Central memory CD8-positive, alpha-beta T cell (primary cell): ENCODE data around the gene NSUN6.
"Not testable (repeated sequence)": the region's sequence is repeated elsewhere in the genome, so short reads cannot be mapped to it uniquely, and the experiment has no call there.

ENCODE experiments used
- ATAC-seq: fragments of 150-1000 bp; cut with Tn5 transposase; replicated peaks from 2 replicates; pipeline ENCODE4 v1.10.0; 2022; ENCODE audit warnings: mild to moderate bottlenecking, moderate FRiP score, moderate number of reproducible peaks; ENCODE audit not compliant: poor library complexity, severe bottlenecking; ENCODE audit errors: extremely low read depth
- DNase-seq, 2 donors: peaks; one replicate each; pipeline ENCODE4 v3.0.0; 2021; ENCODE audit warnings: low spot score in 2 of 2
- H3K27ac Mint-ChIP-seq: one replicate; pipeline ENCODE4 v1.8.0; 2022; ENCODE audit warnings: low read depth, mild to moderate bottlenecking, moderate library complexity, mixed read lengths
- H3K27me3 Mint-ChIP-seq: one replicate; pipeline ENCODE4 v1.8.0; 2022; ENCODE audit warnings: mixed read lengths
- H3K36me3 Mint-ChIP-seq: one replicate; pipeline ENCODE4 v1.8.0; 2022; ENCODE audit warnings: mild to moderate bottlenecking, moderate library complexity, mixed read lengths; ENCODE audit not compliant: insufficient read depth
- H3K4me1 Mint-ChIP-seq: one replicate; pipeline ENCODE4 v1.8.0; 2022; ENCODE audit warnings: mixed read lengths
- H3K4me3 Mint-ChIP-seq: one replicate; pipeline ENCODE4 v1.8.0; 2022; ENCODE audit warnings: mild to moderate bottlenecking, moderate library complexity, mixed read lengths
- H3K9me3 Mint-ChIP-seq: one replicate; pipeline ENCODE4 v1.8.0; 2022; ENCODE audit warnings: mixed read lengths

The NSUN6 gene

GRCh38 chr10:18583575-18584270, 67.7 kb downstream of the NSUN6 start:
- peaks cover under 1% of the 10 kb centered on the region for H3K9me3 Mint-ChIP-seq
- DNase-seq: no peak
- no peaks in the 10 kb centered on the region for H3K27me3 Mint-ChIP-seq
- H3K4me1 Mint-ChIP-seq: peaks cover 16% of the 10 kb centered on the region
- H3K27ac Mint-ChIP-seq: no peak overlapping the region
- no peak for ATAC-seq
- peaks cover 12% of the 10 kb centered on the region for H3K36me3 Mint-ChIP-seq
- no peak overlapping the region for H3K4me3 Mint-ChIP-seq

GRCh38 chr10:18582803-18583202, 68.6 kb downstream of the NSUN6 start:
- Mint-ChIP-seq H3K4me3 (no peak overlapping the region), H3K27ac (no peak overlapping the region), H3K27me3 (no peaks in the 10 kb centered on the region), H3K9me3 (peaks cover 5% of the 10 kb centered on the region), H3K4me1 (peaks cover 16% of the 10 kb centered on the region), H3K36me3 (peaks cover 12% of the 10 kb centered on the region)
- DNase-seq (no peak), ATAC-seq (no peak)

- Mint-ChIP-seq H3K27ac (no peak overlapping the region), H3K36me3 (peaks cover 9% of the 10 kb centered on the region)
These were observed 73.3 kb downstream of the NSUN6 start for GRCh38 chr10:18577823-18578685.

GRCh38 chr10:18576586-18576985, 74.8 kb downstream of the NSUN6 start:
- peaks cover 5% of the 10 kb centered on the region for H3K9me3 Mint-ChIP-seq
- peaks cover under 1% of the 10 kb centered on the region for H3K4me1 Mint-ChIP-seq
- H3K4me3 Mint-ChIP-seq: no peak overlapping the region
- ATAC-seq (no peak), DNase-seq (no peak)
- H3K36me3 Mint-ChIP-seq: peaks cover 6% of the 10 kb centered on the region
- no peak overlapping the region for H3K27ac Mint-ChIP-seq
- H3K27me3 Mint-ChIP-seq: no peaks in the 10 kb centered on the region

More at GRCh38 chr10:18577823-18578685, 73.3 kb downstream of the NSUN6 start:
- Mint-ChIP-seq H3K4me3 (no peak overlapping the region), H3K9me3 (peaks cover 5% of the 10 kb centered on the region), H3K27me3 (no peaks in the 10 kb centered on the region), H3K4me1 (peaks cover 12% of the 10 kb centered on the region)
- no peak for ATAC-seq
- no peak for DNase-seq

GRCh38 chr10:18572959-18573561, 78.3 kb downstream of the NSUN6 start:
- Mint-ChIP-seq H3K9me3 (no peaks in the 10 kb centered on the region), H3K4me1 (no peaks in the 10 kb centered on the region), H3K4me3 (no peak overlapping the region), H3K36me3 (no peaks in the 10 kb centered on the region), H3K27ac (no peak overlapping the region), H3K27me3 (no peaks in the 10 kb centered on the region)
- ATAC-seq (no peak), DNase-seq (no peak)

- no peaks in the 10 kb centered on the region for H3K9me3 Mint-ChIP-seq
- H3K4me1 Mint-ChIP-seq: no peaks in the 10 kb centered on the region
- H3K27me3 Mint-ChIP-seq: no peaks in the 10 kb centered on the region
- H3K27ac Mint-ChIP-seq: no peak overlapping the region
- DNase-seq (no peak), ATAC-seq (no peak)
- no peaks in the 10 kb centered on the region for H3K36me3 Mint-ChIP-seq
- H3K4me3 Mint-ChIP-seq: no peak overlapping the region
These were observed 79.6 kb downstream of the NSUN6 start for GRCh38 chr10:18571780-18572179.

GRCh38 chr10:18571076-18571475, 80.3 kb downstream of the NSUN6 start:
- no peak overlapping the region for H3K4me3 Mint-ChIP-seq
- H3K4me1 Mint-ChIP-seq: no peaks in the 10 kb centered on the region
- H3K27ac Mint-ChIP-seq: no peak overlapping the region
- no peak for ATAC-seq
- DNase-seq: no peak
- no peaks in the 10 kb centered on the region for H3K27me3 Mint-ChIP-seq
- H3K36me3 Mint-ChIP-seq: no peaks in the 10 kb centered on the region
- H3K9me3 Mint-ChIP-seq: no peaks in the 10 kb centered on the region

- H3K9me3 Mint-ChIP-seq, H3K4me3 Mint-ChIP-seq, H3K36me3 Mint-ChIP-seq, H3K27me3 Mint-ChIP-seq, ATAC-seq, H3K27ac Mint-ChIP-seq, H3K4me1 Mint-ChIP-seq, DNase-seq: not testable (repeated sequence)
These were observed 81.0 kb downstream of the NSUN6 start for GRCh38 chr10:18570386-18570785.

- Mint-ChIP-seq H3K27me3 (no peaks in the 10 kb centered on the region), H3K36me3 (no peaks in the 10 kb centered on the region), H3K27ac (no peak overlapping the region), H3K4me1 (no peaks in the 10 kb centered on the region), H3K9me3 (no peaks in the 10 kb centered on the region), H3K4me3 (no peak overlapping the region)
- no peak for ATAC-seq
- no peak for DNase-seq
These were observed 84.0 kb downstream of the NSUN6 start for GRCh38 chr10:18567343-18567856.

GRCh38 chr10:18566177-18566576, 85.2 kb downstream of the NSUN6 start:
- Mint-ChIP-seq H3K36me3 (no peaks in the 10 kb centered on the region), H3K27me3 (no peaks in the 10 kb centered on the region), H3K27ac (no peak overlapping the region), H3K9me3 (no peaks in the 10 kb centered on the region), H3K4me1 (no peaks in the 10 kb centered on the region), H3K4me3 (no peak overlapping the region)
- ATAC-seq: no peak
- no peak for DNase-seq

- ATAC-seq: no peak
- Mint-ChIP-seq H3K36me3 (no peaks in the 10 kb centered on the region), H3K27me3 (no peaks in the 10 kb centered on the region), H3K4me1 (no peaks in the 10 kb centered on the region), H3K9me3 (no peaks in the 10 kb centered on the region), H3K4me3 (no peak overlapping the region), H3K27ac (no peak overlapping the region)
- no peak for DNase-seq
These were observed 86.4 kb downstream of the NSUN6 start for GRCh38 chr10:18565006-18565405.

GRCh38 chr10:18563003-18563726, 88.2 kb downstream of the NSUN6 start:
- ATAC-seq: no peak
- Mint-ChIP-seq H3K4me3 (no peak overlapping the region), H3K4me1 (no peaks in the 10 kb centered on the region), H3K27ac (no peak overlapping the region), H3K36me3 (no peaks in the 10 kb centered on the region), H3K9me3 (no peaks in the 10 kb centered on the region), H3K27me3 (no peaks in the 10 kb centered on the region)
- DNase-seq: no peak
